Fibroblast of villous mesenchyme (primary cell): ENCODE results near the gene RIC8B. TPM values are rescaled to one million over a fixed set of nuclear protein-coding genes. Genes with fewer than 3 reads are reported as not detected.

ENCODE experiments used
- DNase-seq: peaks from one replicate; pipeline ENCODE4 v3.0.0-alpha.2; 2010; ENCODE audit warnings: low read depth
- H3K4me3 ChIP-seq: 2 replicates; pipeline ENCODE4 v1.5.1; 2011; ENCODE audit warnings: low read depth, mild to moderate bottlenecking, low read length
- CTCF ChIP-seq: IDR thresholded peaks from 2 replicates; pipeline ENCODE4 v1.5.1; 2012; ENCODE audit warnings: low read depth, mild to moderate bottlenecking, low read length; ENCODE audit not compliant: insufficient read depth
- total RNA-seq: library from RNA; depleted of rRNA; stranded (reverse); fragments of >200 nt; gene quantifications from 2 replicates; pipeline ENCODE4 v1.2.3, GENCODE V29; 2012

Gene RIC8B
- total RNA-seq, 1 donor: 15.1 TPM

- no peak overlapping the region for H3K4me3 ChIP-seq
- TF ChIP-seq CTCF: no peak
- DNase-seq: no peak
Measured at GRCh38 chr12:106870116-106870515, 95.6 kb downstream of the RIC8B start.

DNA sequence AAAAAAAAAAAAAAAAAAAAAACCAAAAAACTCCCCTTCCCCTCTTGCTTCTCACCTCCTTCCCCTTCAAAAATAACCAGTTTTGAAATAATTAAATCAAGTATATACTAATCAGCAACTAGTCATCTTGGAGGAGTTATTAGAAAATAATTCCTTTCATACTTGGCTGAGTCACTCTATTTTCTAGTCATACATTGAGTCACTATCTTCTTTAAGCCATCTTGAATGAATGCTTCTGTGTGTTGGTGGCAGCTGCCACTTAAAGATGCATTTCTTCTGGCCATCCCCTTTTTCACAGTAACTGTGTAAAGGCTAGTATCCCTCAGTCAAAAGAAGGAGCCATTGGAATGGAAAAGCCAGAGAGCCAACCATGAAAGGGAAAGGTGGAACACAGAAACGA lies 97.0 kb downstream of the RIC8B start:
- no peak for TF ChIP-seq CTCF
- DNase-seq: no peak
- no peak overlapping the region for H3K4me3 ChIP-seq

- H3K4me3 ChIP-seq: no peak overlapping the region
- no peak for TF ChIP-seq CTCF
- no peak for DNase-seq
Measured at GRCh38 chr12:106873983-106874382, 99.5 kb downstream of the RIC8B start.

DNA sequence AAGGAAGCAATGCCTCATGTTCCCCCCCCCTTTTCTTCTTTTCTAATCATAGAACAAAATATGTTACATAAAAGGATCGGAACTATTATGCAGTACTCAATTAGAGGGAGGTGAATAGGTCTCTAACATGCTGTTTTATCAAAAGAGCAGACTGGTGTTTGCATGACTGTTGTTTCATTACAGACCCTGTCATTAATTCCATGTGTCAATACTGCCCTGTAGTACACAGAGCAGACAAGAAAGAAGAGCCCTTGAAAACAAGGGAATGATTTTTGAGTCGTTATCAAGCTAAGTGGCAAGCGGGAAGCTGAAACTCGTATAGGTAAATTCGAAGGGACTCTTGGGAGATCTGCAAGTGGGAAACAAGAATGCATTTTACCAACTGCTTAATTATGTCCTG lies 104.3 kb downstream of the RIC8B start:
- no peak for DNase-seq
- H3K4me3 ChIP-seq: no peak overlapping the region
- no peak for TF ChIP-seq CTCF

DNA sequence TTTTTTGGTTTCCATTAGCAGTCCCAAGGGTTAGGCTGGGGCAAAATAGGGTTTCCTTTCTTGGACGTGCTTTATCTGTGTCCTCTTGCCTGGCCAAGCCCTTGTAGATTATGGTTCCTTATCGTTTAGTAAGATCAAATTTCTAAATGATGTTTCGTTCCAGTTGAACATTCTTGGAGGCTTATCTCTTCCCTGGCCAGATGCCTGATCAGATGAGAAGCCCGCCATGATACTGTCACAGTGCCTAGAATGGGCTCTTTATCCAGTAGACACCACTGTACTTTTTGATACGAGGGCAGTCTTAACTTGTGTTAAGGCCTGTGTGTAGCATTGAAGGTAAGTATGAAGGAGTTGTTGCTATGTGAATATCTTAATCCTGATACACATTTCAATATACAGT lies 105.1 kb downstream of the RIC8B start:
- TF ChIP-seq CTCF: no peak
- no peak for DNase-seq
- no peak overlapping the region for H3K4me3 ChIP-seq

- TF ChIP-seq CTCF: no peak
- H3K4me3 ChIP-seq: no peak overlapping the region
- no peak for DNase-seq
Measured at GRCh38 chr12:106883426-106883825, 108.9 kb downstream of the RIC8B start.

DNA sequence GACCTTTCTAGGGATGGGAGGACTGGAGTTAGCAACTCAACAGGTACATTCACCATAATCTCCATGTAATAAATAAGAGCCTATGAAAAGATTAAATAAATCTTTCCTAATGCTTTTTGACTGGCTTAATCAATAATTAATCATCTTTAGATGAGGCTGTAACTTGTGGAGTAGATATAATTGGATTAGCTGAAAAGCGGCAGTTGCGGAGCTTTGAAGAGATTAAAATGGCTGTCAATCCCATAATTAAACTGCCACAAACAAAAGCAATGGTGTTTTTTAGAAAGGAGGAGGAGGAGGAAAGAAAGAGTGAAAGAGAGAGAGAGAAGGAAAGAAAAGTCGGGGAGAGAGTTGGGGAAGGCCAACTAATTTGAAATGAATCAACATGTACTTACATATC lies 110.5 kb downstream of the RIC8B start:
- no peak overlapping the region for H3K4me3 ChIP-seq
- no peak for TF ChIP-seq CTCF
- no peak for DNase-seq
